ENCODE data around the gene ABCB11. TPM values are rescaled to one million over a fixed set of nuclear protein-coding genes. Genes with fewer than 3 reads are reported as not detected.

ABCB11 gene
- total and polyA plus RNA-seq, 2 of the 4 experiments (the other 2 are of a cell fraction) = not detected

- Histone ChIP-seq H4K20me1 (ENCODE audit: insufficient read depth, low read length) (no peaks in the 10 kb centered on the region), H3K4ac (ENCODE audit: low read depth, low read length) (no peak overlapping the region), H3K23ac (ENCODE audit: low read depth, low read length) (no peak overlapping the region), H3K56ac (ENCODE audit: extremely low read depth, insufficient read depth, low read length) (no peak overlapping the region), H2AK9ac (replicated peaks; ENCODE audit: low read depth, low read length, poor library complexity) (no peak overlapping the region), H2BK20ac (ENCODE audit: low read depth, low read length) (no peak overlapping the region), H3K4me2 (ENCODE audit: low read depth, low read length) (no peak overlapping the region), H3K4me1 (ENCODE audit: control insufficient read depth, insufficient read depth, low read length) (no peaks in the 10 kb centered on the region), H3K14ac (replicated peaks; ENCODE audit: low read depth, low read length) (no peak overlapping the region), H2BK15ac (ENCODE audit: low read depth, low read length) (no peak overlapping the region), H2BK120ac (ENCODE audit: low read depth, low read length) (no peak overlapping the region), H2AK5ac (ENCODE audit: low read depth, low read length) (no peak overlapping the region), H3K27ac (ENCODE audit: insufficient read depth, low read length) (no peak overlapping the region), H4K8ac (ENCODE audit: low read depth in 2 of 2, low read length in 2 of 2) (no peak overlapping the region), H2BK5ac (ENCODE audit: low read depth, low read length, poor library complexity, severe bottlenecking) (no peak overlapping the region), H4K91ac (ENCODE audit: insufficient read depth, low read depth, low read length) (no peak overlapping the region), H3K9me1 (ENCODE audit: insufficient read depth, low read length) (no peaks in the 10 kb centered on the region), H3K79me1 (ENCODE audit: low read depth in 1 of 2, low read length in 2 of 2) (no peaks in the 10 kb centered on the region), H2AFZ (replicated peaks; ENCODE audit: low read length, poor library complexity) (no peak overlapping the region), H3K4me3 (ENCODE audit: insufficient read depth, low read depth, low read length) (no peak overlapping the region), H3K27me3 (ENCODE audit: control insufficient read depth, insufficient read depth, low read length) (no peaks in the 10 kb centered on the region), H3K18ac (ENCODE audit: low read depth, low read length) (no peak overlapping the region), H3K36me3 (ENCODE audit: control insufficient read depth, insufficient read depth, low read length) (no peaks in the 10 kb centered on the region), H3K9ac (ENCODE audit: low read depth, low read length) (no peak overlapping the region), H3K9me3 (ENCODE audit: control insufficient read depth, insufficient read depth, low read length) (0 out of 2 replicates have a peak, but pooled peaks cover 2% of the 10 kb centered on the region), H4K5ac (ENCODE audit: low read depth, low read length) (no peak overlapping the region)
- DNase-seq (no peak), ATAC-seq (ENCODE audit: low read depth) (no peak)
- POLR2A ChIA-PET (ENCODE audit: unreplicated experiment) = no interaction called here
- CTCF ChIA-PET = no interaction called here
- WGBS, 2 experiments (ENCODE audit: extremely low coverage in 2 of 2, insufficient read length in 1 of 2) = 43% methylated on average over 2 of the region's 4 CpGs; no CpG with 5 or more reads in 1 of the 2 experiments
- BruUV-seq (replicated peaks) = no TSS peak
- TF ChIP-seq CTCF (conservative IDR thresholded peaks at IDR 0.05; ENCODE audit: low read depth, low read length) = no peak
- in situ Hi-C loops (cut with MboI; ENCODE audit: low sequenced_read_pairs) (no loop called here), dilution Hi-C loops (cut with HindIII; ENCODE audit: low sequenced_read_pairs, unreplicated experiment) (no loop called here), intact Hi-C loops (cut with micrococcal nuclease) (no loop called here)
Measured at GRCh38 chr2:169072163-169072925, 41.2 kb upstream of the ABCB11 start.

All from IMR-90 (cell line).